GM12872 (cell line): ENCODE measurements around the gene UBQLN3.

Source experiments
- CTCF ChIP-seq: IDR thresholded peaks from 3 replicates; pipeline ENCODE4 v1.5.1; 2011; ENCODE audit warnings: low read depth, mild to moderate bottlenecking, low read length, moderate library complexity; ENCODE audit not compliant: insufficient read depth

The UBQLN3 gene

GRCh38 chr11:5460983-5461621, 48.7 kb downstream of the UBQLN3 start:
- TF ChIP-seq CTCF = no peak
